Thyroid gland (tissue), 4 donors: ENCODE results near the gene NUDT3.

ENCODE experiments used
- CTCF ChIP-seq, 6 experiments: fragments of 200-600 bp in 3 of 6; fragments of 450-650 bp in 3 of 6; sonication (generic) in 3 of 6; IDR thresholded peaks; one replicate each; pipeline ENCODE4 v1.5.1; 2016 to 2019; ENCODE audit warnings: antibody characterized with exemption in 6 of 6, mild to moderate bottlenecking in 2 of 6, inconsistent platforms in 1 of 6, moderate library complexity in 1 of 6
- POLR2A ChIP-seq, 2 donors: fragments of 450-650 bp; IDR thresholded peaks; one replicate each; pipeline ENCODE4 v1.6.1; 2017; ENCODE audit warnings: antibody characterized with exemption in 2 of 2, mild to moderate bottlenecking in 2 of 2, moderate library complexity in 1 of 2

DNA sequence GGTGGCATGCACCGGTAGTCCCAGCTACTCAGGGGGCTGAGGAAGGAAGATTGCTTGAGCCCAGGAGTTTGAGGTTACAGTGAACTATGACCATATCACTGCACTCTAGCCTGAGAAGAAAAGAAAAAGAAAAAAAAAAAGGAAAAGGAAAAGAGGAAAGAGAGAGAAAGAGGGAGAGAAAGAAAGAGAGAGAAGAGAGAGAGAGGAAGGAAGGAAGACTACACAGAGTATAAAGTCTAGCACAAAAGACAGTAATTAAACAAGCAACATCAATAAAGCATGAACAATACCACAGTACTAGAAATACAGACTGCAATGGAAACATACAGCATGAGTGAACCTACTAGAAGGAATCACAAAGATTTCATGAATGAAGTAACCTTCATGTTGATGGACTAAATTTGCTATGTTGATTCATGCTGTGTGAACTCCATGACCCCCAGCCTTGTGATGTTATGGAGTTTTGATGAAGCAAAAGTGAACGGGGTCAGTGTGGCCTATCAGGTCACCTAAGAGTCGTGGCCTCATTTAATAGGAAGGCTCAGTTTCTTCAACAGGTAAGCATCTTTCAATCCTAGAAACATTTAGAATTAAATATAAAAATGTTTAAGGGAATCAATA, 57.6 kb downstream of the NUDT3 start:
- TF ChIP-seq CTCF (IDR thresholded peaks at IDR 0.05) (no peak), POLR2A (IDR thresholded peaks at IDR 0.05) (no peak)
